ENCODE measurements around the gene SLC16A5.

GRCh38 chr17:75039238-75039637 lies 48.5 kb upstream of the SLC16A5 start:
- TF ChIP-seq EZH2 (IDR thresholded peaks at IDR 0.05; ENCODE audit: borderline replicate concordance, low read length) = no peak
- TF ChIP-seq, protein P1, sequence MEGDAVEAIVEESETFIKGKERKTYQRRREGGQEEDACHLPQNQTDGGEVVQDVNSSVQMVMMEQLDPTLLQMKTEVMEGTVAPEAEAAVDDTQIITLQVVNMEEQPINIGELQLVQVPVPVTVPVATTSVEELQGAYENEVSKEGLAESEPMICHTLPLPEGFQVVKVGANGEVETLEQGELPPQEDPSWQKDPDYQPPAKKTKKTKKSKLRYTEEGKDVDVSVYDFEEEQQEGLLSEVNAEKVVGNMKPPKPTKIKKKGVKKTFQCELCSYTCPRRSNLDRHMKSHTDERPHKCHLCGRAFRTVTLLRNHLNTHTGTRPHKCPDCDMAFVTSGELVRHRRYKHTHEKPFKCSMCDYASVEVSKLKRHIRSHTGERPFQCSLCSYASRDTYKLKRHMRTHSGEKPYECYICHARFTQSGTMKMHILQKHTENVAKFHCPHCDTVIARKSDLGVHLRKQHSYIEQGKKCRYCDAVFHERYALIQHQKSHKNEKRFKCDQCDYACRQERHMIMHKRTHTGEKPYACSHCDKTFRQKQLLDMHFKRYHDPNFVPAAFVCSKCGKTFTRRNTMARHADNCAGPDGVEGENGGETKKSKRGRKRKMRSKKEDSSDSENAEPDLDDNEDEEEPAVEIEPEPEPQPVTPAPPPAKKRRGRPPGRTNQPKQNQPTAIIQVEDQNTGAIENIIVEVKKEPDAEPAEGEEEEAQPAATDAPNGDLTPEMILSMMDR (IDR thresholded peaks at IDR 0.05; ENCODE audit: low read length) = no peak
